GM23248 (cell line): Measurements from ENCODE around the gene SMCO3. TPM values are rescaled to one million over a fixed set of nuclear protein-coding genes. Genes with fewer than 3 reads are reported as not detected.
"Not testable (repeated sequence)": the region's sequence is repeated elsewhere in the genome, so short reads cannot be mapped to it uniquely, and the experiment has no call there.

Experiments
- DNase-seq: peaks from one replicate; pipeline ENCODE4 v3.0.0-alpha.2; 2015
- H2AFZ ChIP-seq: fragments of 200-600 bp; sonication (generic); 2 replicates; pipeline ENCODE4 v1.6.1; 2016; ENCODE audit warnings: antibody characterized with exemption
- H3F3A ChIP-seq: fragments of 200-600 bp; sonication (generic); 2 replicates; pipeline ENCODE4 v1.6.1; 2016; ENCODE audit warnings: mild to moderate bottlenecking, antibody characterized with exemption, mixed run types; ENCODE audit not compliant: insufficient read depth
- H3K27ac ChIP-seq: fragments of 200-600 bp; sonication (generic); 2 replicates; pipeline ENCODE4 v1.5.1; 2016; ENCODE audit warnings: mild to moderate bottlenecking
- H3K27me3 ChIP-seq: fragments of 200-600 bp; sonication (generic); replicated peaks from 2 replicates; pipeline ENCODE4 v1.6.1; 2016; ENCODE audit warnings: mild to moderate bottlenecking; ENCODE audit not compliant: insufficient read depth
- H3K36me3 ChIP-seq: fragments of 200-600 bp; sonication (generic); 2 replicates; pipeline ENCODE4 v1.6.1; 2016; ENCODE audit warnings: low read depth, mild to moderate bottlenecking
- H3K4me1 ChIP-seq: fragments of 200-600 bp; sonication (generic); 2 replicates; pipeline ENCODE4 v1.6.1; 2016; ENCODE audit warnings: mild to moderate bottlenecking; ENCODE audit not compliant: insufficient read depth
- H3K4me2 ChIP-seq: fragments of 200-600 bp; sonication (generic); one replicate; pipeline ENCODE4 v1.6.1; 2016; ENCODE audit warnings: mild to moderate bottlenecking; ENCODE audit not compliant: unreplicated experiment
- H3K4me3 ChIP-seq: fragments of 200-600 bp; sonication (generic); 2 replicates; pipeline ENCODE4 v1.5.1; 2016; ENCODE audit warnings: mild to moderate bottlenecking
- H3K79me2 ChIP-seq: fragments of 200-600 bp; sonication (generic); 2 replicates; pipeline ENCODE4 v1.6.1; 2016; ENCODE audit warnings: mild to moderate bottlenecking; ENCODE audit not compliant: insufficient read depth
- H3K9ac ChIP-seq: fragments of 200-600 bp; sonication (generic); 2 replicates; pipeline ENCODE4 v1.6.1; 2016; ENCODE audit warnings: mild to moderate bottlenecking
- H3K9me2 ChIP-seq: fragments of 200-600 bp; sonication (generic); 2 replicates; pipeline ENCODE4 v1.6.1; 2016; ENCODE audit warnings: mixed run types, mild to moderate bottlenecking, moderate library complexity; ENCODE audit not compliant: insufficient read depth
- H3K9me3 ChIP-seq: fragments of 200-600 bp; sonication (generic); one replicate; pipeline ENCODE4 v1.6.1; 2017; ENCODE audit warnings: low read depth
- H4K20me1 ChIP-seq: fragments of 200-600 bp; sonication (generic); 2 replicates; pipeline ENCODE4 v1.6.0; 2016; ENCODE audit not compliant: insufficient read depth
- EZH2 ChIP-seq: fragments of 200-600 bp; sonication (generic); IDR thresholded peaks from 2 replicates; pipeline ENCODE4 v1.6.1; 2018; ENCODE audit warnings: antibody characterized with exemption, mild to moderate bottlenecking; ENCODE audit not compliant: insufficient read depth, poor library complexity, severe bottlenecking
- EZH2phosphoT487 ChIP-seq: fragments of 200-600 bp; sonication (generic); IDR thresholded peaks from 2 replicates; pipeline ENCODE4 v1.6.1; 2018; ENCODE audit warnings: antibody characterized with exemption, moderate library complexity, mild to moderate bottlenecking, low read depth; ENCODE audit not compliant: insufficient read depth
- WGBS, 2 experiments: methylation state at CpG; one replicate each; pipeline ENCODE4 v1.1.6; 2015 to 2017; ENCODE audit warnings: low lambda C conversion rate in 2 of 2, low coverage in 1 of 2; ENCODE audit errors: missing lambda C conversion rate in 2 of 2; 5-methylcytosine and 5-hydroxymethylcytosine counted together
- in situ Hi-C: fragments of 300-500 bp; cut with MboI; formaldehyde crosslinking; loops from 2 replicates; pipeline ENCODE4 v1.15.0; 2020
- polyA plus RNA-seq: library from polyadenylated mRNA; unstranded; fragments of >200 nt; fragmentation: Nextera tagmentation; extraction: Ambion mirVana; gene quantifications from 2 replicates; pipeline ENCODE4 v1.2.1, GENCODE V29; 2016
- total RNA-seq: library from RNA; depleted of rRNA; stranded (reverse); fragments of >200 nt; shearing (Covaris generic); gene quantifications from 2 replicates; pipeline ENCODE4 v1.2.3, GENCODE V29; 2014

The SMCO3 gene
- total and polyA plus RNA-seq, 2 experiments from 2014 or later = not detected

GRCh38 chr12:14766649-14767215 lies 47.2 kb downstream of the SMCO3 start:
- Histone ChIP-seq H3K9me2 (no peaks in the 10 kb centered on the region), H3K79me2 (peaks cover 84% of the 10 kb centered on the region), H3K27me3 (no peaks in the 10 kb centered on the region), H3K9ac (no peak overlapping the region), H3K4me3 (no peak overlapping the region), H2AFZ (no peak overlapping the region), H3K9me3 (no peaks in the 10 kb centered on the region), H3K36me3 (no peaks in the 10 kb centered on the region), H3K4me2 (no peak overlapping the region), H3K4me1 (peaks cover 11% of the 10 kb centered on the region; the same call in 1 of the 2 replicates), H3K27ac (no peak overlapping the region), H3F3A (peaks cover 23% of the 10 kb centered on the region), H4K20me1 (no peaks in the 10 kb centered on the region)
- WGBS, 2 experiments = 80 to 82% methylated on average over 3 of the region's 3 CpGs
- DNase-seq = no peak
- no peak for TF ChIP-seq EZH2
- no peak for TF ChIP-seq EZH2phosphoT487
- in situ Hi-C loops = no loop called here

- H3K27me3 ChIP-seq, DNase-seq, H3K36me3 ChIP-seq, H3K4me2 ChIP-seq, H3K9ac ChIP-seq, H3K4me3 ChIP-seq, in situ Hi-C loops, H4K20me1 ChIP-seq, H3K9me3 ChIP-seq, H3K27ac ChIP-seq, H2AFZ ChIP-seq, H3K9me2 ChIP-seq: not testable (repeated sequence)
- whole genome bisulfite sequencing, 2 experiments = 97 to 100% methylated on average over 3 of the region's 3 CpGs
- H3K4me1 ChIP-seq = peaks cover 10% of the 10 kb centered on the region; the same call in 1 of the 2 replicates
- H3K79me2 ChIP-seq = peaks cover 84% of the 10 kb centered on the region
- H3F3A ChIP-seq = peaks cover 18% of the 10 kb centered on the region
These were observed 48.0 kb downstream of the SMCO3 start for GRCh38 chr12:14766020-14766419.

GRCh38 chr12:14765398-14765797 lies 48.6 kb downstream of the SMCO3 start:
- H3F3A ChIP-seq = peaks cover 15% of the 10 kb centered on the region
- peaks cover 79% of the 10 kb centered on the region for H3K79me2 ChIP-seq
- H3K4me2 ChIP-seq = no peak overlapping the region
- H4K20me1 ChIP-seq = no peaks in the 10 kb centered on the region
- TF ChIP-seq EZH2 (no peak), EZH2phosphoT487 (no peak)
- no peaks in the 10 kb centered on the region for H3K36me3 ChIP-seq
- DNase-seq = no peak
- no peaks in the 10 kb centered on the region for H3K9me3 ChIP-seq
- no peaks in the 10 kb centered on the region for H3K27me3 ChIP-seq
- no peaks in the 10 kb centered on the region for H3K9me2 ChIP-seq
- in situ Hi-C loops = no loop called here
- peaks cover 10% of the 10 kb centered on the region; the same call in 1 of the 2 replicates for H3K4me1 ChIP-seq
- no peak overlapping the region for H3K4me3 ChIP-seq
- H3K27ac ChIP-seq = no peak overlapping the region
- 96 to 100% methylated on average over 2 of the region's 2 CpGs for WGBS, 2 experiments
- no peak overlapping the region for H3K9ac ChIP-seq
- H2AFZ ChIP-seq = no peak overlapping the region

- in situ Hi-C loops, H2AFZ ChIP-seq, H4K20me1 ChIP-seq, H3F3A ChIP-seq, H3K27me3 ChIP-seq, H3K4me2 ChIP-seq, DNase-seq, H3K27ac ChIP-seq, H3K4me3 ChIP-seq, H3K9ac ChIP-seq, H3K36me3 ChIP-seq, H3K4me1 ChIP-seq, H3K9me3 ChIP-seq, H3K9me2 ChIP-seq: not testable (repeated sequence)
- peaks cover 26% of the 10 kb centered on the region for H3K79me2 ChIP-seq
- WGBS, 2 experiments = 59 to 67% methylated on average over 6 of the region's 6 CpGs
These were observed 54.2 kb downstream of the SMCO3 start for GRCh38 chr12:14759711-14760280.
